CMK (cell line): ENCODE results near the gene SSRP1.
"Not testable (repeated sequence)": the region's sequence is repeated elsewhere in the genome, so short reads cannot be mapped to it uniquely, and the experiment has no call there.

Experiments used
- DNase-seq: peaks from one replicate; pipeline ENCODE4 v3.0.0-alpha.2; 2010; ENCODE audit warnings: low read depth

The SSRP1 gene

GRCh38 chr11:57338142-57338541, 2.5 kb upstream of the SSRP1 start, which contains the start of gene P2RX3:
P2RX3 (plus strand) TSS chr11:57338352; CDS start chr11:57338551, 199 bp downstream.
- no peak for DNase-seq

DNA sequence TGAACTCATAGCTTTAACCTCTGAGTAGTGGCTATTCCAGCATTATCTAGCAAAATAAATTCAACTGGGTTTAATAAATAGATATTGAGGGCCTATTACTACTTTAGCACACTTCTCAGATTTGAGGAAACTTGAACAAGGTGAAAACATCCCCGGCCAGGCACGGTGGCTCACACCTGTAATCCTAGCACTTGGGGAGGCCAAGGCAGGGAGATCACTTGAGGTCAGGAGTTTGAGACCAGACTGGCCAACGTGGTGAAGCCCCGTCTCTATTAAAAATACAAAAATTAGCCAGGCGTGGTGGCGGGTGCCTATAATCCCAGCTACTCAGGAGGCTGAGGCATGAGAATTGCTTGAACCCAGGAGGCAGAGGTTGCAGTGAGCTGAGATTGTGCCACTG, 1.2 kb upstream of the SSRP1 start:
- not testable (repeated sequence) for DNase-seq

- DNase-seq: no peak
Measured at GRCh38 chr11:57336111-57336666, 497 bp upstream of the SSRP1 start.

- no peak for DNase-seq
Measured at GRCh38 chr11:57335023-57335342, 709 bp downstream of the SSRP1 start.

GRCh38 chr11:57332694-57333440, 2.8 kb downstream of the SSRP1 start:
- no peak for DNase-seq

GRCh38 chr11:57331720-57332119, 4.0 kb downstream of the SSRP1 start:
- DNase-seq: no peak

- DNase-seq: no peak
Measured at GRCh38 chr11:57330029-57330428, 5.7 kb downstream of the SSRP1 start.

GRCh38 chr11:57327721-57328120, 8.0 kb downstream of the SSRP1 start:
- no peak for DNase-seq

DNA sequence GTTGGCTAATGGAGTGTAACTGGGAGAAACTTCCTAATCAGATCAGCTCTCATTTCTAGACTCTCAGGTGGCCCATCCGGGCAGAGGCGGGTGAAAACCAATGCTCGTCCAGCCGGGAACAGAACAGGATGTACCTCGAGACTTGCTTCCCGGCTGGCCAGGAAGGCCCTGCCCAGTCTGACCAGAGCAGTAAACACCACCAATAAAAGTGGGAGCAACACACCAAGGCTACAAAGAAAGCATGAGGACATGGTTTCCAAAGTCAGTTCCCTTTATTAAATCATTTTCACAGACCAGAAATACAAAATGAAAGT, 10.0 kb downstream of the SSRP1 start:
- no peak for DNase-seq

DNA sequence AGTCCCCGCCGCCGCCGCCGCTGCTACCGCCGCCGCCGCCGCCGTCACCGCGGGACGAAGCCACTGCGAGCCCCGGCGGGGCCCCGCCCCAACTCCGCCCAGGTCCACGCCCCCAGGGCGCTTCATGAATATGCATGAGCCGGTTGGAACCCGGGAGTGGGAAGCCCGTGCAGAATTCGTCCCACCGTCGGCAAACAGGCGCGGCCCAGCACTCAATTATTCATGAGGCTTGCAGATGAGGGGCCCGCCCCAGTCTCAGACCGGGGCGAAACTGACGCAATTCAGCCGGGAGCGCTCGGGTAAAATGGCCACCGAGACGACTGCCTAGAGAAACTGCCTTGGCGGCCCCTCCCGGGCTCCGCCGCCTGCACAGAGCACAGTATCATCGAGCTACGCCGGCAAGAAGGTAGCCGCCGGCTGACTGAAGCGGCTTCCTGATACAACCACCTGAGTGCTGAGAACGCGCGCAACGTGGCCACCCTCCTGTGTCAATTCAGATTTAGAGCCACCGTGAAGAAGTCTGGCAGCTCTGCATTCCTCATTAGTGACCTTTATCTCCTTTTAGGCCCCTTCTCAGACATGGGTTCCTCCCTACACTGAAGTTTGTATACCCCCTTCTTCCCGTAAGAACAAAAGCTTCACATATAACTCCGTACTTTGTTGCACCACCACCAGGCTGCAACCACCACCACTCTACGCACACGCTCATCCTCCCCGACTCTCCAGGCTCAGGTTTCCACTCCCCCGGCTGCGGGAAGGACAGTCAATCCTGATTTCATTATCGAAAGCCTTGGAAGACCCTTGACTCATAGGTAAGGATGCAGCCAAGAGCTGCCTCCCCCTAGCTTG, 10.6 kb downstream of the SSRP1 start, which contains the start of gene TNKS1BP1:
TSS of gene TNKS1BP1 (minus strand) at position 67 of the 849 bp plus-strand sequence. CDS start 3,067 bp downstream, outside the sequence.
- DNase-seq: no peak

DNA sequence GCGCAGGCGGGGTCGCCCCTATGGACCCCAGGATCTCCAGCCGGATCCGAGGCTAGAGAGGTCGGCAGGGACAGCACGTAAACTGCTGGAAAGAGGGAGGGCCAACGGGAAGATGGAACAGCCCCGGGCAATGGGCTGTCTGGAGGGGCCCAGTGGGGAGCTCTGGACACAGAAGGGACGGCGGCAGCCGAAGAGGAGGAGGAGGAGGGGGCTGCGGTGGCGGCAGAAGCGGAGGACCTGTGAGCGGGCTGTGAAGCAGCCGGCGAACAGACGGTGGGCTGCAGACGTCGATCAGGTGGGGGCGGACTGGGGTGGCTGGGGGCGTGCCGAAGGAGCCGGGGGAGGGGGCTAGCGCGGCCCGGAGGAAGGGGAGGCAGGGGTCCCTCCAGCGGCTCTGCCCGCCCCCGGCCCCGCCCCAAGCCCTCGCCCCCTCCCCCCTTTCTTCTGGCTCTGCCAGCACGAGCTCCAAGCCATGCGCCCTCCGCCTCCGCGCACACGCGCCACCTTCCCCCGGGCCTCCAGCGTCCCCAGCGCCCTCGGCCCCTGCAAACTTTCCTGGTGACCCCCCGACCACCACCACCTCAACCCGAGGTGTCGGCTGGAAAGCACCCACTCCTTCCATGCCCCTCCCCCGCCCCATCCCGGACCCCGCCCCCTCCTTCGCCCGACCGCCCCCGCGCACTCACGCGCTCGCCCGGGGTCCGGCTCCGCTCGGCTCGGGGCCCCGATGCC, 11.4 kb downstream of the SSRP1 start:
- DNase-seq: no peak

DNA sequence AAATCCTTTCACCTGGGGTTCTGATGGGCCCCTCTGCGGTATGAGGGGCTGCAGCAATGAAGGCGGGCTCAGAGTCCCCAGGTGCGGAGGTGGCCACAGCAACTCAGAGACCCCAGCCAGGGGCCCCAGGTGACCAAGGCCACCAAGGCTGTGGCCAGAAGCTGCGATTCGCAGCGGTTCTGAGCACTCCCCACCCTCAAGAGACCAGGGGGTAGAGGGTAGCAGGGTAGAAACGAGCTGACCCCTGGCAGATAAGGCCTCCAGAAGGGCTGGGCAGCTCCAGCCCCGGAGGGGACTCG, 11.9 kb downstream of the SSRP1 start:
- no peak for DNase-seq

DNA sequence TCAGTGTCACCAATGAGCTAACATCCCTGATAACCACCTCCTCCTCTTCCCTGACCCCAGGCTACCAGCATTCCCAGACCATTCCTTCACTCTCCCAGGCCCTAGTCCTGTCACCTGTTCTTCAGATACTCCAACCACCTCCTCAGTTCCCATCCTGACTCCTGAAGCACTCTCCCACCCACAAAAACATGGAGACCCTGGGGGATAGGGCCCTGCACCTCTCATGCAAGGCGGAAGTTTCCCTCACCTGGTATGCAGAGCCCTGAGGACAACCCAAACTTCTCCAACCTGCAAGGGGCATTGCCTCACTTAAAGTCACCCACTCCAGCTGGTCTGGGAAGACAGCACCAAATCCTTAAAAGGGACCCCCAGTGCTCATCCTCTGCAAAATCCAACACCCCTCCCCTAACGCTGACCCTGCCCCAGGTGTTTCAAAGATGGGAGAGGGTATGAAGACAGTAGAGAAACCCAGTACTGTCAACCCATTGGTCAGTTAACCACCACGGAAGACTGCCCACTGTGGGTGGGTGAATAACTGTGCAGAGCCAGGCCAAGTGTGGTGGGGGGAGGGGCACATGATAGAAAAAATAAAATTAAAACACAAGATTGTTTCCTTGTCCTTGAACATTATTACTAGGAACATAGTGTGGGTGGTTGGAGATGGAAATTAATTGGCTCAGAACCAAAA, 12.4 kb downstream of the SSRP1 start:
- no peak for DNase-seq

DNA sequence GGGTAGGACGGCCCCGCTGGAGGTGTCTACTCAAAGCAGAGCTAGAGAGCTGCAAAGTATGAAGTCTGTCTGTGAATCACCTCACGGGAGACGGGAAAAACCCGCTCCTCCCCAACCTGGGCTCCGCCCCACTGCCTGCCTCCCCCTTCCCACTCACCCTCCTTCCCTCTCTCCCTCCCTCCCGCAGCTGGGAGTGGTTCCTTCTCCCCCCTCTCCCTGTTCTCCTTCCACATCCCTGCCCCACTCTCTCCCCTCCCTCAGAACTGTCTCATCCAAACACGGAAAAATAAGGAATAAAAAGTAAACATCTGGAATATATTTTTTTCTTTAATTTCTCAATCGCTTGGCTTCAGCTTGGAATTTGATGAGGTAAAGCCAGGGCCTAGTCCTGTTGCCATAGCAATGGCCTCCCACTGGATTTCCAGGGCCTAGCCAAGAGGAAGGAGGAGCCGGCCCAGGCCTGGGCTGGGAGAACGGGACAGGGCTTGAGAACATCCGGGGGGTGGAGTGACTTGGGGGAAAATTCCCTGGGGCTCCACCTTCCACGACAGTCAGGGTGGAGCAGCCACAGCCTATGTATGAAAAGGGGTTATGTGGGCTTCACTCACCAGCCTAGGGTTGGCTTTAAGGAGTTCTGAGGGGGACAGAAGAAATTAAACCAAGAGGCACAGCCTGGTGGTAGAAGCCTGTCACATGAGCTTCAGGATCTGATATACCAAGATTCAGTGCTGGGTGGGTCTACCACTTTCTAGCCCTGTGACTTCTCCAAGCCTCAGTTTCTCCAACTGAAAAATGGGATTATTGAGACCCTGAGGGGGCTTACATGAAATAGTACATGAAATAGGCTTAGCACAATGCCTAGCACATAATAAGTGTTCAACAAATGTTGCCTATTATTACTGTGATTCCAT, 13.2 kb downstream of the SSRP1 start:
- DNase-seq: no peak

- DNase-seq: no peak
Measured at GRCh38 chr11:57321388-57322255, 14.1 kb downstream of the SSRP1 start.

- no peak for DNase-seq
Measured at GRCh38 chr11:57320719-57321387, 14.8 kb downstream of the SSRP1 start.

GRCh38 chr11:57320067-57320718, 15.5 kb downstream of the SSRP1 start:
- DNase-seq: no peak

GRCh38 chr11:57318178-57318577, 17.5 kb downstream of the SSRP1 start:
- DNase-seq: no peak

GRCh38 chr11:57316017-57316416, 19.7 kb downstream of the SSRP1 start:
- DNase-seq: no peak
